OCI-LY3 (cell line): ENCODE results near the gene VPS26C.

Source experiments
- H2AFZ ChIP-seq: fragments of 200-600, 300-600 bp; shearing (Covaris generic); 2 replicates; pipeline ENCODE4 v1.6.0; 2014; ENCODE audit warnings: antibody characterized with exemption, low read depth, low read length
- H3K27ac ChIP-seq: fragments of 200-600, 300-600 bp; sonication (generic); 2 replicates; pipeline ENCODE4 v1.5.1; 2014; ENCODE audit warnings: mild to moderate bottlenecking, low read length, moderate library complexity, mixed read lengths
- H3K27me3 ChIP-seq: fragments of 200-600, 300-600 bp; sonication (generic); 2 replicates; pipeline ENCODE4 v1.6.1; 2014; ENCODE audit warnings: low read depth, low read length, mixed read lengths
- H3K36me3 ChIP-seq: fragments of 200-600, 300-600 bp; sonication (generic); replicated peaks from 2 replicates; pipeline ENCODE3; 2014; ENCODE audit warnings: low read depth, low read length, mixed read lengths
- H3K4me1 ChIP-seq: fragments of 300-600, 200-600 bp; sonication (generic); 2 replicates; pipeline ENCODE4 v1.6.1; 2014; ENCODE audit warnings: low read length, mixed read lengths
- H3K4me2 ChIP-seq: fragments of 200-600, 300-600 bp; sonication (generic); 2 replicates; pipeline ENCODE4 v1.6.1; 2014; ENCODE audit warnings: low read length, mixed read lengths
- H3K4me3 ChIP-seq: fragments of 300-600, 200-600 bp; sonication (generic); 2 replicates; pipeline ENCODE4 v1.5.1; 2014; ENCODE audit warnings: antibody characterized with exemption, mild to moderate bottlenecking, low read length, moderate library complexity
- H3K79me2 ChIP-seq: fragments of 300-600, 200-600 bp; shearing (Covaris generic); 2 replicates; pipeline ENCODE4 v1.6.1; 2014; ENCODE audit warnings: mild to moderate bottlenecking, low read length, mixed read lengths
- H3K9ac ChIP-seq: fragments of 300-600, 200-600 bp; shearing (Covaris generic); 2 replicates; pipeline ENCODE4 v1.6.0; 2014; ENCODE audit warnings: mild to moderate bottlenecking, low read length, moderate library complexity
- H3K9me3 ChIP-seq: fragments of 200-600, 300-600 bp; shearing (Covaris generic); 2 replicates; pipeline ENCODE4 v1.6.1; 2014; ENCODE audit warnings: low read length, mixed read lengths; ENCODE audit not compliant: insufficient read depth
- H4K20me1 ChIP-seq: fragments of 200-600, 300-600 bp; sonication (generic); 2 replicates; pipeline ENCODE4 v1.6.1; 2016; ENCODE audit warnings: low read length, mixed read lengths; ENCODE audit not compliant: insufficient read depth
- EZH2phosphoT487 ChIP-seq: fragments of 200-600 bp; shearing (Covaris generic); IDR thresholded peaks from 2 replicates; pipeline ENCODE4 v1.6.1; 2018; ENCODE audit warnings: antibody characterized with exemption, mixed run types, low read depth
- TF ChIP-seq, protein P1 (sequence below): fragments of 200-600, 300-600 bp; sonication (generic); IDR thresholded peaks from 2 replicates; pipeline ENCODE4 v1.5.1; 2014; ENCODE audit warnings: antibody characterized with exemption, low read length, low read depth

VPS26C gene

GRCh38 chr21:37248298-37248697 is 18.8 kb downstream of the VPS26C start:
- no peaks in the 10 kb centered on the region for H3K36me3 ChIP-seq
- no peaks in the 10 kb centered on the region for H3K27me3 ChIP-seq
- H3K79me2 ChIP-seq: peaks cover 10% of the 10 kb centered on the region
- no peaks in the 10 kb centered on the region for H3K4me1 ChIP-seq
- H3K27ac ChIP-seq: no peak overlapping the region
- no peak overlapping the region for H2AFZ ChIP-seq
- no peak for TF ChIP-seq EZH2phosphoT487
- TF ChIP-seq, protein P1, sequence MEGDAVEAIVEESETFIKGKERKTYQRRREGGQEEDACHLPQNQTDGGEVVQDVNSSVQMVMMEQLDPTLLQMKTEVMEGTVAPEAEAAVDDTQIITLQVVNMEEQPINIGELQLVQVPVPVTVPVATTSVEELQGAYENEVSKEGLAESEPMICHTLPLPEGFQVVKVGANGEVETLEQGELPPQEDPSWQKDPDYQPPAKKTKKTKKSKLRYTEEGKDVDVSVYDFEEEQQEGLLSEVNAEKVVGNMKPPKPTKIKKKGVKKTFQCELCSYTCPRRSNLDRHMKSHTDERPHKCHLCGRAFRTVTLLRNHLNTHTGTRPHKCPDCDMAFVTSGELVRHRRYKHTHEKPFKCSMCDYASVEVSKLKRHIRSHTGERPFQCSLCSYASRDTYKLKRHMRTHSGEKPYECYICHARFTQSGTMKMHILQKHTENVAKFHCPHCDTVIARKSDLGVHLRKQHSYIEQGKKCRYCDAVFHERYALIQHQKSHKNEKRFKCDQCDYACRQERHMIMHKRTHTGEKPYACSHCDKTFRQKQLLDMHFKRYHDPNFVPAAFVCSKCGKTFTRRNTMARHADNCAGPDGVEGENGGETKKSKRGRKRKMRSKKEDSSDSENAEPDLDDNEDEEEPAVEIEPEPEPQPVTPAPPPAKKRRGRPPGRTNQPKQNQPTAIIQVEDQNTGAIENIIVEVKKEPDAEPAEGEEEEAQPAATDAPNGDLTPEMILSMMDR: no peak
- no peaks in the 10 kb centered on the region for H3K9me3 ChIP-seq
- H3K9ac ChIP-seq: no peak overlapping the region
- H4K20me1 ChIP-seq: no peaks in the 10 kb centered on the region
- no peak overlapping the region for H3K4me3 ChIP-seq
- no peak overlapping the region for H3K4me2 ChIP-seq

GRCh38 chr21:37245151-37245550 is 22.0 kb downstream of the VPS26C start:
- no peak overlapping the region for H3K4me3 ChIP-seq
- H3K4me2 ChIP-seq: no peak overlapping the region
- H4K20me1 ChIP-seq: no peaks in the 10 kb centered on the region
- no peak overlapping the region for H3K27ac ChIP-seq
- no peak overlapping the region for H3K9ac ChIP-seq
- H2AFZ ChIP-seq: no peak overlapping the region
- no peaks in the 10 kb centered on the region for H3K9me3 ChIP-seq
- H3K79me2 ChIP-seq: peaks cover 10% of the 10 kb centered on the region
- H3K27me3 ChIP-seq: no peaks in the 10 kb centered on the region
- no peaks in the 10 kb centered on the region for H3K4me1 ChIP-seq
- TF ChIP-seq EZH2phosphoT487: no peak
- TF ChIP-seq, protein P1: no peak
- H3K36me3 ChIP-seq: peaks cover 2% of the 10 kb centered on the region

DNA sequence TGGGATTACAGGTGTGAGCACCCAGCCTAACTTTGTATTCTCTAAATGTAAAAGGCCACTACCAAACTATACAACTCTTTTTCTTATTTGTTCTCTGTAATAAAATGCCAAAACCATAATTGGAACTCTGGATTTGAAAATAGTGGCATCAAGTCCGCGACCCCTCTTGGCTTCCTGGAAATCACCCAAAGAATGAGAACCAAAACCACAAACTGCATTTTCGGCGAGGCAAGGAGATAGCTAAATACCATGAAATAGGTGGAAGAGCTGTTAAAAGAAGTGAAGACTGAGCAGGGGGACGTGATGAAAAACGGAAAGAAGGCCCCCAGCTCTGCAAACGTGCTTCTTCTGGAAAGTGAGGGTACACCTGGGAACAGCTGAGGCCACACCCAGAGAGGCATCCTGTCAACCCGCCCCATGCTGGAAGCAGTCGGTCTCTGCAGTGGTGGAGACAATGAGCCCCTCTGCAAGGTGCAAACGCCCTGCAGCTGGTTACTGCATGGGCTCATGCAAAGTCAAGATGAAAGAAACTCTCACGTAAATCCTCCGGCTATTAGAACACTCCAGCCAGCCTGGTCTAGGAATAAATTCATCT is 22.5 kb downstream of the VPS26C start:
- H3K36me3 ChIP-seq: peaks cover 2% of the 10 kb centered on the region
- H3K79me2 ChIP-seq: peaks cover 10% of the 10 kb centered on the region
- TF ChIP-seq, protein P1: no peak
- TF ChIP-seq EZH2phosphoT487: no peak
- no peaks in the 10 kb centered on the region for H3K27me3 ChIP-seq
- H2AFZ ChIP-seq: no peak overlapping the region
- no peak overlapping the region for H3K27ac ChIP-seq
- no peak overlapping the region for H3K9ac ChIP-seq
- no peak overlapping the region for H3K4me3 ChIP-seq
- H3K9me3 ChIP-seq: no peaks in the 10 kb centered on the region
- H3K4me2 ChIP-seq: no peak overlapping the region
- no peaks in the 10 kb centered on the region for H4K20me1 ChIP-seq
- H3K4me1 ChIP-seq: no peaks in the 10 kb centered on the region

DNA sequence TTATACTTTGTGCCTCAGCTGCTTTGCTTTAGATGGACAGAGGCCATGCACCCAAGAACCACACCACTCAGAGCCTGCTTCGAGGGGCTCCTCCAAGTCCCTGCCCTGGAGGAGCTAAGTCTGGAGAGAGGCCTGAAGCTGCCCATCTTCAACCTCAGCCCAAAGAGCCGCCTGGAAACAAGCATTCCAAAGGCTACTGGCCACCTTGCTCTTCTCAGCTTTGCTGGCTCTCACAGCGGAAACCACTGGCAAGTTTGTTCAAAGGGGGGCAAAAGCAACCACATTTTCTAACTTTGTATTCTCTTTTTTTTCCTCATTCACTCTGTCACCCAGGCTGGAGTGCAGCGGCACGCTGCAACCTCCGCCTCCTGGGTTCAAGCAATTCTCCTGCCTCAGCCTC is 23.2 kb downstream of the VPS26C start:
- H3K4me1 ChIP-seq: no peaks in the 10 kb centered on the region
- no peaks in the 10 kb centered on the region for H3K27me3 ChIP-seq
- no peak overlapping the region for H2AFZ ChIP-seq
- H3K4me2 ChIP-seq: no peak overlapping the region
- H3K79me2 ChIP-seq: peaks cover 7% of the 10 kb centered on the region
- H3K4me3 ChIP-seq: no peak overlapping the region
- no peak overlapping the region for H3K9ac ChIP-seq
- TF ChIP-seq EZH2phosphoT487: no peak
- TF ChIP-seq, protein P1: no peak
- H3K9me3 ChIP-seq: no peaks in the 10 kb centered on the region
- H3K27ac ChIP-seq: no peak overlapping the region
- H3K36me3 ChIP-seq: peaks cover 2% of the 10 kb centered on the region
- no peaks in the 10 kb centered on the region for H4K20me1 ChIP-seq
